ENCODE data around the gene NOP9.

DNA sequence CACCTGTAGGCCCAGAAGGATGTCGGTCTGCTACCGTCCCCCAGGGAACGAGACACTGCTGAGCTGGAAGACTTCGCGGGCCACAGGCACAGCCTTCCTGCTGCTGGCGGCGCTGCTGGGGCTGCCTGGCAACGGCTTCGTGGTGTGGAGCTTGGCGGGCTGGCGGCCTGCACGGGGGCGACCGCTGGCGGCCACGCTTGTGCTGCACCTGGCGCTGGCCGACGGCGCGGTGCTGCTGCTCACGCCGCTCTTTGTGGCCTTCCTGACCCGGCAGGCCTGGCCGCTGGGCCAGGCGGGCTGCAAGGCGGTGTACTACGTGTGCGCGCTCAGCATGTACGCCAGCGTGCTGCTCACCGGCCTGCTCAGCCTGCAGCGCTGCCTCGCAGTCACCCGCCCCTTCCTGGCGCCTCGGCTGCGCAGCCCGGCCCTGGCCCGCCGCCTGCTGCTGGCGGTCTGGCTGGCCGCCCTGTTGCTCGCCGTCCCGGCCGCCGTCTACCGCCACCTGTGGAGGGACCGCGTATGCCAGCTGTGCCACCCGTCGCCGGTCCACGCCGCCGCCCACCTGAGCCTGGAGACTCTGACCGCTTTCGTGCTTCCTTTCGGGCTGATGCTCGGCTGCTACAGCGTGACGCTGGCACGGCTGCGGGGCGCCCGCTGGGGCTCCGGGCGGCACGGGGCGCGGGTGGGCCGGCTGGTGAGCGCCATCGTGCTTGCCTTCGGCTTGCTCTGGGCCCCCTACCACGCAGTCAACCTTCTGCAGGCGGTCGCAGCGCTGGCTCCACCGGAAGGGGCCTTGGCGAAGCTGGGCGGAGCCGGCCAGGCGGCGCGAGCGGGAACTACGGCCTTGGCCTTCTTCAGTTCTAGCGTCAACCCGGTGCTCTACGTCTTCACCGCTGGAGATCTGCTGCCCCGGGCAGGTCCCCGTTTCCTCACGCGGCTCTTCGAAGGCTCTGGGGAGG, 11.3 kb downstream of the NOP9 start, which contains the start of gene LTB4R:
- TF ChIP-seq ARNTL (CRISPR knock-in tag; IDR thresholded peaks at IDR 0.05; ENCODE audit: borderline replicate concordance, low read depth) = no peak
- TF ChIP-seq ZFP30 (CRISPR knock-in tag; IDR thresholded peaks at IDR 0.05) = no peak
- TF ChIP-seq, protein P1, sequence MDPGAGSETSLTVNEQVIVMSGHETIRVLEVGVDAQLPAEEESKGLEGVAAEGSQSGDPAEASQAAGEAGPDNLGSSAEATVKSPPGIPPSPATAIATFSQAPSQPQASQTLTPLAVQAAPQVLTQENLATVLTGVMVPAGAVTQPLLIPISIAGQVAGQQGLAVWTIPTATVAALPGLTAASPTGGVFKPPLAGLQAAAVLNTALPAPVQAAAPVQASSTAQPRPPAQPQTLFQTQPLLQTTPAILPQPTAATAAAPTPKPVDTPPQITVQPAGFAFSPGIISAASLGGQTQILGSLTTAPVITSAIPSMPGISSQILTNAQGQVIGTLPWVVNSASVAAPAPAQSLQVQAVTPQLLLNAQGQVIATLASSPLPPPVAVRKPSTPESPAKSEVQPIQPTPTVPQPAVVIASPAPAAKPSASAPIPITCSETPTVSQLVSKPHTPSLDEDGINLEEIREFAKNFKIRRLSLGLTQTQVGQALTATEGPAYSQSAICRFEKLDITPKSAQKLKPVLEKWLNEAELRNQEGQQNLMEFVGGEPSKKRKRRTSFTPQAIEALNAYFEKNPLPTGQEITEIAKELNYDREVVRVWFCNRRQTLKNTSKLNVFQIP (CRISPR knock-in tag; IDR thresholded peaks at IDR 0.05; ENCODE audit: borderline replicate concordance, low read depth) = no peak
- TF ChIP-seq ZFP3 (CRISPR knock-in tag; IDR thresholded peaks at IDR 0.05) = no peak
- TF ChIP-seq BACH2 (CRISPR knock-in tag; IDR thresholded peaks at IDR 0.05; ENCODE audit: borderline replicate concordance) = no peak
- TF ChIP-seq, protein P2, sequence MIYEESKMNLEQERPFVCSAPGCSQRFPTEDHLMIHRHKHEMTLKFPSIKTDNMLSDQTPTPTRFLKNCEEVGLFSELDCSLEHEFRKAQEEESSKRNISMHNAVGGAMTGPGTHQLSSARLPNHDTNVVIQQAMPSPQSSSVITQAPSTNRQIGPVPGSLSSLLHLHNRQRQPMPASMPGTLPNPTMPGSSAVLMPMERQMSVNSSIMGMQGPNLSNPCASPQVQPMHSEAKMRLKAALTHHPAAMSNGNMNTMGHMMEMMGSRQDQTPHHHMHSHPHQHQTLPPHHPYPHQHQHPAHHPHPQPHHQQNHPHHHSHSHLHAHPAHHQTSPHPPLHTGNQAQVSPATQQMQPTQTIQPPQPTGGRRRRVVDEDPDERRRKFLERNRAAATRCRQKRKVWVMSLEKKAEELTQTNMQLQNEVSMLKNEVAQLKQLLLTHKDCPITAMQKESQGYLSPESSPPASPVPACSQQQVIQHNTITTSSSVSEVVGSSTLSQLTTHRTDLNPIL (CRISPR knock-in tag; IDR thresholded peaks at IDR 0.05; ENCODE audit: low read depth) = no peak
- TF ChIP-seq CSDC2 (CRISPR knock-in tag; IDR thresholded peaks at IDR 0.05) = no peak
- TF ChIP-seq, protein P3, sequence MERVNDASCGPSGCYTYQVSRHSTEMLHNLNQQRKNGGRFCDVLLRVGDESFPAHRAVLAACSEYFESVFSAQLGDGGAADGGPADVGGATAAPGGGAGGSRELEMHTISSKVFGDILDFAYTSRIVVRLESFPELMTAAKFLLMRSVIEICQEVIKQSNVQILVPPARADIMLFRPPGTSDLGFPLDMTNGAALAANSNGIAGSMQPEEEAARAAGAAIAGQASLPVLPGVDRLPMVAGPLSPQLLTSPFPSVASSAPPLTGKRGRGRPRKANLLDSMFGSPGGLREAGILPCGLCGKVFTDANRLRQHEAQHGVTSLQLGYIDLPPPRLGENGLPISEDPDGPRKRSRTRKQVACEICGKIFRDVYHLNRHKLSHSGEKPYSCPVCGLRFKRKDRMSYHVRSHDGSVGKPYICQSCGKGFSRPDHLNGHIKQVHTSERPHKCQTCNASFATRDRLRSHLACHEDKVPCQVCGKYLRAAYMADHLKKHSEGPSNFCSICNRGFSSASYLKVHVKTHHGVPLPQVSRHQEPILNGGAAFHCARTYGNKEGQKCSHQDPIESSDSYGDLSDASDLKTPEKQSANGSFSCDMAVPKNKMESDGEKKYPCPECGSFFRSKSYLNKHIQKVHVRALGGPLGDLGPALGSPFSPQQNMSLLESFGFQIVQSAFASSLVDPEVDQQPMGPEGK (CRISPR knock-in tag; IDR thresholded peaks at IDR 0.05; ENCODE audit: borderline replicate concordance) = no peak
- TF ChIP-seq TCF4 (CRISPR knock-in tag; IDR thresholded peaks at IDR 0.05; ENCODE audit: borderline replicate concordance) = no peak

Measured in SK-N-SH treated with all-trans-retinoic acid at 6 μM for 48 hours (cell line).